Measurements from ENCODE around the gene ADGRD2.

Gene ADGRD2

DNA sequence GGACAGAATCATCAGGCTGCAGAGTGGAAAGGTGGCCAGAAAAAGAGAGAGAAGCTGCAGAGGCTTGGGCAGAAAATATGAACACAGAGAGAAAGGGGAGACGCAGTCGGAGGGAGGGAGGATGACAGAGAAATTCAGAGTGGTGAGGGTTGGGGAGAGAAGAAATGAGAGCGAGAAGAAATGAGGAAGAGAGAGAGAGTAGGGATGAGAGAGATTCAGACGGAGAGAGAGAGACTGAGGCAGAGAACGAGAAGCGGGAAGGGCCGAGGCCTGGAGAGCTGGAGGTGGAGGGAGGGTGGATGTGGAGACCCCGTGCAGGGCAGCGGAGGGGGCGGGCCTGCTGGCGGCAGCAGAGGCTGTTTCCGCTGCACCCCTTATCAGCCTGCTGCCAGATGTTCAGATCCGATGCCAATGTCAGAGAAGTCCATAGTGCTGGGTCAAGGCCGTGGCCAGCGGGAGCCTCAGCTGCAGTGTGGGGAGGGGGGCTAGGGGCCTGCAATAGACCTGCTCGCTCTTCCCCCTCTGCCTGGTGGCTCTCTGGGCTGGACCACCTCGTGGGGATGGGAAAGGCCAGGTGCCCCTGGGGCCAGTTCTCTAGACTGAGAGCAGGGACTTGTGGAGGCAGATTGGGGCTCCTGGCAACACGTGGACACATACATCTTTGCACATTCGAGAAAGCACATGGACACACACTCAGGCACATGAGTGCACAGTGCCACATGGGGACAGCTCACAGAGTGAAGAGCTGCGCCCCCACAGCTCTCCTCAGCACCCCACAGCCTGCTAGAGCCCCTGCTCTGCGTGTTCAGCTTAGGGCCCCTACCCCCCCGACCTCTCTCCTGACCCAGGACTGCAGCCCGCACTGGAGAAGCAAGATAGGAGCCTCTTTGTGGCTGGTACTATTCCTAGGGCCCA is 61.9 kb downstream of the ADGRD2 start:
- no peak for DNase-seq (ENCODE audit: low read depth)

DNA sequence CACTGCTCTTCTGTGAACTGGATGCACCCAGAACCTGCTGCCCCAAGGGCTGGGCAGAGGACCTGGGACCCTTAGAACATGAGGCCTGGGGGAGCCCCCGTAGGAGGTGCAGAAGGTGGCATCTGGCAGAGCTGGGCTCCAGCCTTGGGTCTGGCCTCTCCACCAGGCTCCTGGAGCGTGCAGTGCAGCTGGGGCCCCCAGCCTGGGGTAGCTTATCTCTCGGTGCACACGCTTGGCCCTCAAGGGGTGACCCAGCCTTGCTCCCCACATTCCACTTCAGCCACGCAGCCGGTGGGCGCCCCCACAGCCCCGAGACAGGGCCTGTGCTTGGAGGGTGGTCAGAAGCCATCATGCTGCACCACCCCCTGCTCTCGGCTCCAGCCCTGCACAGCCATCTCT is 62.6 kb downstream of the ADGRD2 start:
- DNase-seq (ENCODE audit: low read depth): no peak

DNA sequence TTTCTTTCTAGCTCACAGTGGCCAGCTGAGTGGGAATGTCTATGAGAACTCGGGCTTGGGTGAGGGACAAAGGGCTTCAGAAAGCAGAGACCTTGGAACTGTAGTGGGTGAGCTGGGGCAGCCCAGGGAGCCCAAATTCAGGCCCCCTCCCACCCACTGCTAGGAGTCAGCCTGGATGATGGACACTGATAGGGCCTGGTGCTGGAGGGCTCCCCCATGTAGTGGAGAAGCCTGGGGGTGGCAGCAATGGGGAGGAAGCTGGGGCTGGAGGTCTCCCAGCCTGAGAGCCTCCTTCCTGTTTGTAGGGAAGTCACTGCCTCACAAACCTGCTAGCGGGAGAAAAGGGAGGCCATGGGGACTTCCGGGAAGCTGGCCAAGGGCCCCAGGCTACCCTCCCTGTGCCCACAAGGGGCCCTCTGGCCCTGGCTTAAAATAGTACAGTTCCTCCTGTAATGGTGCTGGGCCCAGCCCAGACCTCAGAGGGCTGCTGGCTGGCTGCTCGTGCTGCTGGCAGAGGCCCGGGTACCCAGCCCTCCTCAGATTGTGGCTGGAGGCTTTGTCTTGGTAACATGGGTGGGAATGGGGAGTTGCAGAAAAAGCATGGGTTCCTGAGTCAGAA is 63.2 kb downstream of the ADGRD2 start:
- no peak for DNase-seq (ENCODE audit: low read depth)

DNA sequence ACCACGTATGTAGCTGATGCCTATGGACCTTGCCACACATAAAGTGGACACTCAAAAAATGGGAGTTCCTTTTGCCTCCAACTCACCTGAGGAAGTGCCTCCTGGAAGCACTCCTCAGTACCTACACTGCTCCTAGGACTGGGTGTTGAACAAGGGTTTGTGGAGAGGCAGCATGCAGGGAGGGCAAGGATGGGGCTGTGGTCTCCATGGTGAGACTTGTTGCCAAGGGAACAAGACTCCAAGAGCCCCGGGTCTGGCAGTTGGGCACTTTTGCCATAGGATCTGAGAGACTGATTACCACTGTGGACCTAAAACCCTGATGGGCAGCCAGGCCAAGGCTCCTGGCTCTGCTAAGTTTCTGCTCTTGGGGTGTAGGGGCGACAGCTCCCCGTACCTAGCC is 63.9 kb downstream of the ADGRD2 start:
- DNase-seq (ENCODE audit: low read depth): no peak

DNA sequence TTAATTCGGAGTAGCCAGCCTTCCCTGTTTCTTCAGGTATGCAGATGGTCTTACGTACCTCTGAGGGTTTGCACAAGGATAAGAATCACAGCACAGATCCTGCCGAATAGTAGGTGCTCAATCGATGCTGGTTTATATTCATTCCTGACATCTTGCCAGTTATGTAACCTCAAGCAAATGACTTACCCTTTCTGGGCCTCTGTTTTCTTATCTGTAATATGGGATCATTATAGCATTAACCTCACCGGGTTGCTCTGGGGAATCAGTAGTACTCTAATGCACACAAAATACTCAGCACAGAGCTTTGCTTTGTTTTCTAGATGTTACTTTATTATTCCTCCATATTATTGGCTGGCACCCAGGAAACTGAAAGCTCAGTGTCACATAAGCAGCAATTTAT is 64.6 kb downstream of the ADGRD2 start:
- DNase-seq (ENCODE audit: low read depth): no peak

DNA sequence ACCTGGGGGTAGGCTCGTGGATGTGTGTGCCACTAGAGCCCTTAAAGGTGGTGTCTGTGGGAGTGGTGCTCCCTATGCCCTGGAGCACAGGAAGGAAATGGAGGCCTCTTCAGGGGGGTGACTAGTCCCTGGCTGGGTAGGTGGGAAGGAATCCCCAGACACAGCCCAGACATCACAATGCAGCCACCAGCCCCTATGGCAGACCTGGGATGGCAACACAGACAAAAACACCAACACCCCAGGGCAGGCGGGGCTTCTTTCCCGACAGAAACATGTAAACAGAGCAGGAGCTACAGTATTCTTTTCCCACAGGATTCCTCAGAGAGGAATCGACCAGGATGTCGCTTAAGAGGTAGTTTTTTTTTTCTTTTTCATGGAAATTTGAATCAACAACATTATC is 67.3 kb downstream of the ADGRD2 start:
- DNase-seq (ENCODE audit: low read depth): no peak

DNA sequence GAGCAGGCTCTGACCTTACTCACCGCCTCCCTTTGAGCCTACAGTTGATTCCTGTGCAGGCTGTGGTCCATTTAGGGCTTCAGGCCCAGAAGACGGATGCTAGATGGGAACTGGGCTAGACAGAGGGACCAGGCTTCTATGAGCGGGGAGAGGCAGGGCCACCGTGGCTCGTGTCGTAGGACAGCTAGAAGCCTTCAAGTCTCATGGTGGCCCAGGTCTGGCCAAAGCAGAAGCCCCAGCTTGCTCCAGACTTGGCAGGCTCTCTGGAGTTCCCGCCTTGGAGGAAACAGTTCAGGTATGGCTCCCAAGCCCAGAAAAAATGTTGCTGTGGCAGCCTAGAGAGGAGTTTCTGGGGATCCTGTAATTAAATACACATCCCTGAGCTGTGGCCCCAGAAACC is 67.9 kb downstream of the ADGRD2 start:
- no peak for DNase-seq (ENCODE audit: low read depth)

DNA sequence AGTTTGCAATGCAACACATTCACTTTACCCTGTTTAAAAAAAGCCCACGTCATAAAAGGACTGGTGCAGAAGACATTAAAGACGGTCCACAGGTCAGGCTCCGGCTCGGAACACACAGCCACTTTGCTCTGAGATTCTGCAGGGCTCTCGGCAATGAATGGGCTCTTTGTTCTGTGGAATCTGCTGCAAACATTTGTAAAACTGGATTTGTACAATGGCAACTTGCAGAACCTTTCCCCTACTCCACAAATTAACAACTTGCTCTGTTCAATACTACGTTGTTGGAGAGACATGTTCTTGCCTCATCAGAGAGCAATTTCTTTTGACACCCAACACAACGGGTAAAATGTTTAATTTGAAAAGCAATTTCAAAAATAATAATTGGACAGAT is 70.0 kb downstream of the ADGRD2 start:
- no peak for DNase-seq (ENCODE audit: low read depth)

DNA sequence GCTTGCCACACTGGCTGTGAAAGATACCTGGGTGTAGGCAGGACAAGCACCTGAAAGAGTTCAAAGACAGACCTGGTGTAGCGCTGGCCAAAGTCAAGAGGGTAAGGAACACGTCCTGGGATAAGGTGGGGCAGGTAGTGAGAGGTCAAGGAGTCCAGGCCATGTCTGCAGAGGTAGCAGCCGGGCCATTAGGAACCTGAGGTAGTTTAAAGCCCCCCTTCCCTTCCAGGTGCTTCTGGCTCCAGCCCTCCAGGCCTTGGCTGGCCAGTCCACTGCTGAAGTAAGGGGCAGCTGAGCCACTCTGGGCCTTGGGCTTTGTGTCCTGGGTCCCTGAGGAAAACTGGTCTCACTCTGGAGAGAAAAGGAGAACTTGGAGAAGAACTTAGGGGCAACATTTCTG is 70.9 kb downstream of the ADGRD2 start:
- no peak for DNase-seq (ENCODE audit: low read depth)

DNA sequence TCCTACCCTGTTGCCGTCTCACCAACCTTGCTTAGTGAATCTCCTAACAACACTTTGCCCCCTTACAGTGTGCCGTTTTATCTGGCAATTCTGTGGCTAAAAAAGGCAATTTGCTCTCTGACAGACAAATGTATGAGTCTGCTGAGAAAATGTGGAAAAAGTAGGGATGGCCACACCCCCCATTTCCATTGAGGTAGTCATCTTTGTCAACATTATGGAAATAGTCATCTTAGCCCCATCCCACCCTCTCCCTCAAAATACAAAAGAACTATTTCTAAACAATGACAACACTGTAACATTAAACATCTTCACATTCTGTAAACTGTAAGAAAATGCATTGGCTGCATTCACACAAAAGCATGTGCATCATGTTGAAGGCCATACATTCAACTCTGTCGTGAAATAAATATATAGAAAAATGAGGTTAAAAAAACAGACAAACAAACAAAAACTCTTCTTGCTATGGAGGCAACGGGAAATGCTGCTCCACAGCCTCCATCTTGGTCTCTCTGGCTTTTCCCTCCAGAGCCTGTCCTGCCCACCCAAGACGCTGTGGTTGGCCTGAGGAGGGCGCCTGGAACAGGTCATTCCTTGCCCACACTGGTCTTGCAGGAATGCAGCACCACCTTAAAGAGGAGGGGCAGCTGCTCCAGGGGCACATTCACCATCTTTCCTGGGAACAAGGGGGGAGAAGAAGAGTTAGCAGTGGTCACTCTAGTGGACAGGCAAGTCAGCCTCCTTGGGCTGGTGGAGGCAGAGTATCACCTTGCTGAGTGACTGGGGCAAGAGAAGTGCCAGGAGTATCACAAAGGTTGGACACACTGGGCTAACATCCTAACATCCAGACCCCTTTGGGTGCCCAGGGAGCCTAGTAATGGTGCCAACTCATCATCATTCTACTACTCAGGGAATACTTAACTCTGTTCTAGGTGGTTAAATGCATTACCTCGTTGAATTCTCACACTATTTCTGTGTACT is 72.2 kb downstream of the ADGRD2 start:
- no peak for DNase-seq (ENCODE audit: low read depth)

DNA sequence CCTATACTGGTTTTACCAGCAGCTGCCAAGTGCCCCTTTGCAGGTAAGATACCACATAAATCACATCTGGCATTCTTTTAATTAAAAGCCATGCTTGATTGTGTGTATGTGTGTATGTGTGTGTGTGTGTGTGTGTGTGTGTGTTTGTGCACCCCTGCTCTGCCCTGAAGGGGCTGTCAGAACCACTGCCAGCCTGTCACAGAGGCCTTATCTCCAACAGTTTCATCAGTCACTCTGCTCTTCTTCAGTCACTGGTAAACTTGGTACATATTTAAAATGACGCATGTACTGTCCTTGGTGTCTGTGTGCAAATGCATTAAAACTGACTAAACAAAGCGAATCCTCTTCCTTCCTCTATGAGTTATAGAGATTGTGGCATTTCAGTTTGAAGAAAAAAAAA is 75.9 kb downstream of the ADGRD2 start:
- DNase-seq (ENCODE audit: low read depth): no peak

DNA sequence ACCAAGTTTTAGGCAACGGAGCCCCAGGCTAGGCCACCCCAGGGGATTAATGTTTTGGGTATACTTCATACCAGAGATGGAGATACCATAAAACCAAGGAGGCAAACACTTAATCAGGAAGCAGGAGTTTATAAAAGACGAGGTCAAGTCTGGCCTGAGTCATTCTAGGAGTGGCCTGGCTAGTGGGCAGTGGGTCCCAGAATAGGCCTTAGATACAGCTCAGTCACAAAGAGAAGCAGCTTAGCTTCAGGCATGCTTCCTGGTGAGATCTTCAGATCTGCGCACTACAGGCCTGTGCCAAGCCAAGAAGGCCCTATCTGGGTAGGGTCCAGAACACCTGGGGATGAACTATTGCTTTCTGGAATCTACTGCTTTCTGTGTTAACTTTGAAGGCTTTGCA is 77.5 kb downstream of the ADGRD2 start:
- DNase-seq (ENCODE audit: low read depth): no peak
